Lower leg skin (tissue), 3 donors: Measurements from ENCODE around the gene LEF1.

Experiments
- POLR2A ChIP-seq, 2 donors: fragments of 450-650 bp; IDR thresholded peaks; one replicate each; pipeline ENCODE4 v1.6.1; 2016 to 2017; ENCODE audit warnings: antibody characterized with exemption in 2 of 2, mild to moderate bottlenecking in 1 of 2, moderate library complexity in 1 of 2
- TF ChIP-seq, protein P1 (sequence below), 3 donors: fragments of 450-650 bp; IDR thresholded peaks; one replicate each; pipeline ENCODE4 v1.5.1; 2016; ENCODE audit warnings: antibody characterized with exemption in 3 of 3, mild to moderate bottlenecking in 3 of 3, moderate library complexity in 2 of 3

DNA sequence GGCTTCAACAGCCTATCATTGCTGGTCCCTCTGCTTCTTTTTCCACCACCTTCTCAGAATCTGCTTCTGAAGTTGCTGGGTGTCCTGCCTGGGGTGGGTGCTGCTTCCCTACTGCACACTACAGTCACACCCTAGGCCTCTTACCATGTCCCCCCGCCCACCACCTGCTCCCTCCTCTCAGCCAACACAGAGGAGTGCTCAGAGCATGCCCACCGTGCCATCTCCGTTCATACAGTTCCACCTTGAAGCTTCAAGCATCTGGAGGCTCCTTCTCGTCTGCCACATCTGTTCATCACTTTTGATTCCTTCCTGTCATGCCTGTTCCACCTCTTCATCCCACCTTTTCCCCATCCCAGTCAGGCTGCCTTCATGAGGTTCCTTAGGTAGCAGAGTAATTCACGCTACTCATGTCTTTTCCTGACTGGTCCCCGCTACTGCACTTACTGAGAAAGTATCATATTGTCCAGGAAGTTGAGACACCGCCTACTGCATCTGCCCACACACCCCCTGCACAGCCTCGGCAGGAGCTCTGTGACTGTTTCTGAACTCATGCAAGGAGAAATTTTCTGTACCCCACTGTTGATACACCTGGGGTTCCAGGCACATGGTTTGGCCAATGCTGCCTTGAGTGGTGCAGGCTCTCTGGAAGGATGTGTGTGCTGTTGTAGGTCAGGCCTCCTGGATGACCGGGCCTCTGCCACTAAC, 139.6 kb downstream of the LEF1 start:
- TF ChIP-seq, protein P1, sequence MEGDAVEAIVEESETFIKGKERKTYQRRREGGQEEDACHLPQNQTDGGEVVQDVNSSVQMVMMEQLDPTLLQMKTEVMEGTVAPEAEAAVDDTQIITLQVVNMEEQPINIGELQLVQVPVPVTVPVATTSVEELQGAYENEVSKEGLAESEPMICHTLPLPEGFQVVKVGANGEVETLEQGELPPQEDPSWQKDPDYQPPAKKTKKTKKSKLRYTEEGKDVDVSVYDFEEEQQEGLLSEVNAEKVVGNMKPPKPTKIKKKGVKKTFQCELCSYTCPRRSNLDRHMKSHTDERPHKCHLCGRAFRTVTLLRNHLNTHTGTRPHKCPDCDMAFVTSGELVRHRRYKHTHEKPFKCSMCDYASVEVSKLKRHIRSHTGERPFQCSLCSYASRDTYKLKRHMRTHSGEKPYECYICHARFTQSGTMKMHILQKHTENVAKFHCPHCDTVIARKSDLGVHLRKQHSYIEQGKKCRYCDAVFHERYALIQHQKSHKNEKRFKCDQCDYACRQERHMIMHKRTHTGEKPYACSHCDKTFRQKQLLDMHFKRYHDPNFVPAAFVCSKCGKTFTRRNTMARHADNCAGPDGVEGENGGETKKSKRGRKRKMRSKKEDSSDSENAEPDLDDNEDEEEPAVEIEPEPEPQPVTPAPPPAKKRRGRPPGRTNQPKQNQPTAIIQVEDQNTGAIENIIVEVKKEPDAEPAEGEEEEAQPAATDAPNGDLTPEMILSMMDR (IDR thresholded peaks at IDR 0.05): no peak
- TF ChIP-seq POLR2A (IDR thresholded peaks at IDR 0.05): no peak
